AG04449 (cell line): ENCODE measurements around the gene AGR3.

Experiments
- CTCF ChIA-PET: fragments of 350-600 bp; formaldehyde crosslinking; extraction: SDS; loops from one replicate; lab custom pipeline; 2021; ENCODE audit warnings: antibody characterized with exemption; lab: Yijun Ruan, JAX
- POLR2A ChIA-PET: fragments of 400-600, 350-600 bp; formaldehyde crosslinking; extraction: SDS; loops from one replicate; lab custom pipeline; 2020; ENCODE audit warnings: antibody characterized with exemption, inconsistent platforms; lab: Yijun Ruan, JAX
- DNase-seq: peaks from one replicate; pipeline ENCODE4 v3.0.0-alpha.2; 2010; ENCODE audit warnings: low read depth, low spot score
- H3K4me3 ChIP-seq: 2 replicates; pipeline ENCODE4 v1.5.1; 2011; ENCODE audit warnings: low read depth, mild to moderate bottlenecking, control low read depth, low read length
- TF ChIP-seq, protein P1 (sequence below): IDR thresholded peaks from one replicate; pipeline ENCODE4 v1.5.1; 2011; ENCODE audit warnings: mild to moderate bottlenecking, moderate library complexity, low read length, control low read depth, inconsistent platforms; ENCODE audit not compliant: insufficient read depth; ENCODE audit errors: missing control alignments

AGR3 gene

DNA sequence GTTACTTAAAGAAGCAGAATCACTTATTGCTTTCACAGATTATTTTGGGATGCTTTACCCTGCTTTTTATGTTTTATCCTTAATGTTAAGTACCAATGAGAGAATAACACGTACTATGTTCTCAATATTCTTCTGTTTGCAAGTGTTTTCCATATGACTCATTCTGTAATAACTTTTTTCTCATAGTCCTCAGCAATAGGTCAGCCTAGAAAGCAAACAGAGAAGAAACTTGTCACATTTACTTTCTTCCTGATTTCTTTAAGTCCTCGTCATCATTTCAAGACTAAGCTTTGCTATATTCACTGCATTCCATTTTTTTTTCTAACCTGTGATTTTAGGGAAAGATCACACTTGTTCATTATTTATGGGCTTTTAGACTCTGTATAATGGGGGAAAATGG, 70.2 kb downstream of the AGR3 start:
- TF ChIP-seq, protein P1, sequence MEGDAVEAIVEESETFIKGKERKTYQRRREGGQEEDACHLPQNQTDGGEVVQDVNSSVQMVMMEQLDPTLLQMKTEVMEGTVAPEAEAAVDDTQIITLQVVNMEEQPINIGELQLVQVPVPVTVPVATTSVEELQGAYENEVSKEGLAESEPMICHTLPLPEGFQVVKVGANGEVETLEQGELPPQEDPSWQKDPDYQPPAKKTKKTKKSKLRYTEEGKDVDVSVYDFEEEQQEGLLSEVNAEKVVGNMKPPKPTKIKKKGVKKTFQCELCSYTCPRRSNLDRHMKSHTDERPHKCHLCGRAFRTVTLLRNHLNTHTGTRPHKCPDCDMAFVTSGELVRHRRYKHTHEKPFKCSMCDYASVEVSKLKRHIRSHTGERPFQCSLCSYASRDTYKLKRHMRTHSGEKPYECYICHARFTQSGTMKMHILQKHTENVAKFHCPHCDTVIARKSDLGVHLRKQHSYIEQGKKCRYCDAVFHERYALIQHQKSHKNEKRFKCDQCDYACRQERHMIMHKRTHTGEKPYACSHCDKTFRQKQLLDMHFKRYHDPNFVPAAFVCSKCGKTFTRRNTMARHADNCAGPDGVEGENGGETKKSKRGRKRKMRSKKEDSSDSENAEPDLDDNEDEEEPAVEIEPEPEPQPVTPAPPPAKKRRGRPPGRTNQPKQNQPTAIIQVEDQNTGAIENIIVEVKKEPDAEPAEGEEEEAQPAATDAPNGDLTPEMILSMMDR: no peak
- POLR2A ChIA-PET: no interaction called here
- no peak overlapping the region for H3K4me3 ChIP-seq
- CTCF ChIA-PET: no interaction called here
- DNase-seq: peak; percentile 53

DNA sequence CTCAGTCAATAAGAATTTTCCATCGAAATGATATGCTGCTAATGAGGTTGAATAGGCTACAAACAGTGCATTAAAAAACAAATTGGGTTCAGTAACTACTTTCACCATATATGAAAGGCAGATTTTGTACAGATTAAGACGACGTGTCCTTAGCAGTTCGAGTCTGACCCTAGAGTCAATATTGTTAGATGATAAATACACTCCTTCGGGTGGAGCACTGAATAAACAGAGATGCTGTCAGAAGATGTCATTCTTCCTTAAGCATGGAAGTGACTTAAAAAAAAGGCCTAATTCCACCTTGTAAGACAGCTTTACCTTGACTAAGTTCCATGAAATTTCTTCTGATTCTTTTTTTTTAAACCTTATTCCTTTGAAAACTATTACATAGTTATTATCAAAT, 71.2 kb downstream of the AGR3 start:
- ChIA-PET CTCF (interaction anchor here (3.7 kb wide), 1 partner anchor 10 kb away, joined by 38 read pairs; no protein-coding TSS in a partner anchor), POLR2A (no interaction called here)
- no peak overlapping the region for H3K4me3 ChIP-seq

DNA sequence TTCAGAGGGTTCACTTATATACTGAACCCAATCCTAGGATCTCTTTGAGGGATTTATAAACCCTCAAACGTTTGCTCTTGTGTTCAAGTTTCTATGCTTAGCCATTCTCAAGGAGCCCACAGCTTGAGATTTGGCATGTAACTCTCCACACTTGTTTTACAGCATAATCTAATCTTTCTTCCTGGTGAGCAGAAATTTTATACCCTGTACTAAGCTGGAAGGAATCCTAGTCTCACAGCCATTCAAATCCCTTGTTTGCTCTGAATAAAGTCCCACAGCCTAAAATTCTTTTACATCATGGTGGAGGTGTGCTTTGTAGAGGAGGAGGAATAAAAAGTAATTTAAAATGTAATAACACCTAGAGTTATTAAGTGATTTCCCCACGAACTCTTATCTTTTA, 71.7 kb downstream of the AGR3 start:
- TF ChIP-seq, protein P1: no peak
- ChIA-PET POLR2A (no interaction called here), CTCF (interaction anchor here (0.7 to 3.7 kb wide), 3 partner anchors 9 to 401 kb away, joined by 3 to 38 read pairs (median 3); no protein-coding TSS in a partner anchor)
- no peak for DNase-seq
- no peak overlapping the region for H3K4me3 ChIP-seq

More for the DNA sequence above, 71.2 kb downstream of the AGR3 start:
- TF ChIP-seq, protein P1: no peak
- no peak for DNase-seq
